ENCODE data around the gene EDN2.

EDN2 gene

GRCh38 chr1:41501581-41501980, 17.1 kb upstream of the EDN2 start:
- no peak for TF ChIP-seq CTCF (IDR thresholded peaks at IDR 0.05; ENCODE audit: control extremely low read depth, extremely low read depth, low read depth, missing control alignments)
- ChIA-PET POLR2A (no interaction called here), CTCF (interaction anchor here (3.2 to 10.2 kb wide), 2 partner anchors 9 to 14 kb away, joined by 17 to 77 read pairs; no protein-coding TSS in a partner anchor)
- DNase-seq (ENCODE audit: extremely low spot score), result no peak

GRCh38 chr1:41500781-41501518, 16.5 kb upstream of the EDN2 start:
- CTCF ChIA-PET, result interaction anchor here (1.6 to 10.2 kb wide), 3 partner anchors 9 to 15 kb away, joined by 3 to 77 read pairs (median 17); no protein-coding TSS in a partner anchor
- TF ChIP-seq CTCF (IDR thresholded peaks at IDR 0.05; ENCODE audit: control extremely low read depth, extremely low read depth, low read depth, missing control alignments), result no peak
- DNase-seq (ENCODE audit: extremely low spot score), result no peak
- POLR2A ChIA-PET, result no interaction called here

GRCh38 chr1:41500378-41500777, 15.9 kb upstream of the EDN2 start:
- DNase-seq (ENCODE audit: extremely low spot score), result no peak
- CTCF ChIA-PET, result interaction anchor here (1.6 to 10.2 kb wide), 2 partner anchors 11 to 16 kb away, joined by 3 to 77 read pairs; no protein-coding TSS in a partner anchor
- TF ChIP-seq CTCF (IDR thresholded peaks at IDR 0.05; ENCODE audit: control extremely low read depth, extremely low read depth, low read depth, missing control alignments), result no peak
- POLR2A ChIA-PET, result no interaction called here

- TF ChIP-seq CTCF (IDR thresholded peaks at IDR 0.05; ENCODE audit: control extremely low read depth, extremely low read depth, low read depth, missing control alignments), result no peak
- POLR2A ChIA-PET, result no interaction called here
- CTCF ChIA-PET, result interaction anchor here (1.0 to 10.6 kb wide), 5 partner anchors 9 to 19 kb away, joined by 3 to 104 read pairs (median 3); partner anchors contain the start of gene EDN2
Measured at GRCh38 chr1:41499591-41499990, 15.1 kb upstream of the EDN2 start.

GRCh38 chr1:41498804-41499203, 14.3 kb upstream of the EDN2 start:
- no peak for TF ChIP-seq CTCF (IDR thresholded peaks at IDR 0.05; ENCODE audit: control extremely low read depth, extremely low read depth, low read depth, missing control alignments)
- ChIA-PET POLR2A (no interaction called here), CTCF (interaction anchor here (1.2 to 10.6 kb wide), 4 partner anchors 10 to 19 kb away, joined by 3 to 104 read pairs (median 42); partner anchors contain the start of gene EDN2)
- DNase-seq (ENCODE audit: extremely low spot score), result no peak

More at GRCh38 chr1:41499591-41499990, 15.1 kb upstream of the EDN2 start:
- no peak for DNase-seq (ENCODE audit: extremely low spot score)

GRCh38 chr1:41498391-41498790, 13.9 kb upstream of the EDN2 start:
- TF ChIP-seq CTCF (IDR thresholded peaks at IDR 0.05; ENCODE audit: control extremely low read depth, extremely low read depth, low read depth, missing control alignments), result no peak
- ChIA-PET POLR2A (no interaction called here), CTCF (interaction anchor here (1.2 to 10.6 kb wide), 4 partner anchors 10 to 18 kb away, joined by 3 to 104 read pairs (median 42); partner anchors contain the start of gene EDN2)
- no peak for DNase-seq (ENCODE audit: extremely low spot score)
